Lung (tissue), 13 donors: ENCODE results near the gene SLC6A6. TPM values are rescaled to one million over a fixed set of nuclear protein-coding genes. Genes with fewer than 3 reads are reported as not detected.
A peak's percentile ranks its signal among the peaks of the same experiment; 100 is the strongest.

Experiments
- ATAC-seq: fragments of 200-7000 bp; cut with Tn5 transposase; one replicate; pipeline ENCODE4 v1.9.1; 2020; ENCODE audit warnings: moderate number of reproducible peaks; ENCODE audit not compliant: insufficient read depth, low FRiP score
- DNase-seq, 3 donors: peaks; one replicate each; pipeline ENCODE4 v3.0.0-alpha.2; 2013 to 2017
- H3K27ac ChIP-seq, 2 donors: one replicate each; pipeline ENCODE4 v1.5.1; 2013; ENCODE audit warnings: mild to moderate bottlenecking in 2 of 2, moderate library complexity in 2 of 2, control low read depth in 1 of 2, inconsistent platforms in 1 of 2, low read depth in 1 of 2, low read length in 1 of 2
- H3K27me3 ChIP-seq, 3 donors: one replicate each; pipeline ENCODE4 v1.5.1; 2013; ENCODE audit warnings: low read length in 2 of 3; ENCODE audit not compliant: control insufficient read depth in 3 of 3, insufficient read depth in 3 of 3
- H3K36me3 ChIP-seq, 4 donors: one replicate each; pipeline ENCODE4 v1.5.1; 2013; ENCODE audit warnings: low read length in 4 of 4, mild to moderate bottlenecking in 1 of 4, moderate library complexity in 1 of 4; ENCODE audit not compliant: control insufficient read depth in 4 of 4, insufficient read depth in 4 of 4
- H3K4me1 ChIP-seq, 5 donors: one replicate each; pipeline ENCODE4 v1.5.1; 2013; ENCODE audit warnings: low read length in 5 of 5, mild to moderate bottlenecking in 2 of 5, moderate library complexity in 1 of 5; ENCODE audit not compliant: control insufficient read depth in 5 of 5, insufficient read depth in 5 of 5
- H3K4me3 ChIP-seq: one replicate; pipeline ENCODE4 v1.5.1; 2013; ENCODE audit warnings: mild to moderate bottlenecking, control low read depth, moderate library complexity
- H3K9ac ChIP-seq, 2 donors: one replicate each; pipeline ENCODE4 v1.5.1; 2013; ENCODE audit warnings: low read length in 2 of 2, control low read depth in 1 of 2; ENCODE audit not compliant: insufficient read depth in 1 of 2
- H3K9me3 ChIP-seq, 4 donors: one replicate each; pipeline ENCODE4 v1.5.1; 2013; ENCODE audit warnings: low read length in 3 of 4, mild to moderate bottlenecking in 1 of 4, moderate library complexity in 1 of 4; ENCODE audit not compliant: control insufficient read depth in 4 of 4, insufficient read depth in 3 of 4
- CTCF ChIP-seq: IDR thresholded peaks from 2 replicates; pipeline ENCODE4 v1.5.1; 2012; ENCODE audit warnings: mild to moderate bottlenecking; ENCODE audit errors: control extremely low read depth, extremely low read depth
- WGBS, 2 donors: extraction: QIAGEN DNeasy Blood & Tissue Kit; methylation state at CpG; one replicate each; pipeline ENCODE4 v1.1.7; 2013; 5-methylcytosine and 5-hydroxymethylcytosine counted together
- polyA plus RNA-seq, 2 donors: library from polyadenylated mRNA; stranded (reverse); fragments of 200-250 nt; gene quantifications; one replicate each; pipeline ENCODE4 v1.2.1, GENCODE V29; 2013
- small RNA-seq: library from RNA; depleted of rRNA; stranded (forward); fragments of <200 nt; gene quantifications from one replicate; pipeline ENCODE3, GENCODE V24; 2014; ENCODE audit warnings: low replicate concordance
- total RNA-seq, 2 donors: library from RNA; depleted of rRNA in 1 of 2; stranded (reverse); fragments of >200 nt in 1 of 2; gene quantifications; one replicate each; pipeline ENCODE4 v1.2.1, GENCODE V29; 2014 to 2021
- donor health status: control.
- donor health status: control.
- donor health status: Bipolar disorder and iron deficiency.
- donor health status: healthy.
- donor health status: DM: yes; HTN: yes; CAD: no.

SLC6A6 gene
- total and polyA plus RNA-seq, 4 donors, result 16.1 to 96.3 (median 57.4) TPM

GRCh38 chr3:14536837-14537589, 134.6 kb downstream of the SLC6A6 start:
- no peak overlapping the region for H3K4me3 ChIP-seq
- no peaks in the 10 kb centered on the region for H3K9me3 ChIP-seq
- WGBS, 2 donors, result 93 to 95% methylated on average over 12 of the region's 12 CpGs
- H3K36me3 ChIP-seq, result no peaks in the 10 kb centered on the region
- DNase-seq, result no peak
- H3K4me1 ChIP-seq, result peaks cover 0 to 33% (median 6%) of the 10 kb centered on the region in 5 donors
- peak overlapping the region in 1 of 2 donors; percentile 17 for H3K27ac ChIP-seq
- no peak for ATAC-seq
- no peak for TF ChIP-seq CTCF
- H3K27me3 ChIP-seq, result no peaks in the 10 kb centered on the region
- H3K9ac ChIP-seq, result no peak overlapping the region

- H3K27me3 ChIP-seq, result no peaks in the 10 kb centered on the region
Observed at GRCh38 chr3:14537590-14538450, 135.4 kb downstream of the SLC6A6 start.

GRCh38 chr3:14538451-14539088, 136.2 kb downstream of the SLC6A6 start:
- Histone ChIP-seq H3K27ac (peak overlapping the region in 1 of 2 donors; percentile 78), H3K4me3 (no peak overlapping the region), H3K27me3 (no peaks in the 10 kb centered on the region), H3K9ac (no peak overlapping the region), H3K9me3 (no peaks in the 10 kb centered on the region), H3K36me3 (no peaks in the 10 kb centered on the region), H3K4me1 (peaks cover 0 to 22% (median under 1%) of the 10 kb centered on the region in 5 donors)
- no peak for TF ChIP-seq CTCF
- no peak for ATAC-seq
- no peak for DNase-seq
- 81 to 90% methylated on average over 3 of the region's 3 CpGs for WGBS, 2 donors

More at GRCh38 chr3:14537590-14538450, 135.4 kb downstream of the SLC6A6 start:
- peak overlapping the region in 1 of 2 donors; percentile 17 for H3K27ac ChIP-seq
- no peak overlapping the region for H3K9ac ChIP-seq
- no peaks in the 10 kb centered on the region for H3K36me3 ChIP-seq
- H3K9me3 ChIP-seq, result no peaks in the 10 kb centered on the region
- 93 to 94% methylated on average over 10 of the region's 10 CpGs for WGBS, 2 donors
- DNase-seq (no peak), ATAC-seq (no peak)
- H3K4me1 ChIP-seq, result peaks cover 0 to 30% (median 6%) of the 10 kb centered on the region in 5 donors
- no peak for TF ChIP-seq CTCF
- H3K4me3 ChIP-seq, result no peak overlapping the region

Small RNA genes within 50 kb of the gene (small RNA-seq; reads per million reads assigned to genes)
- gene RNA5SP124 (not detected), gene RNU6-905P (not detected)

Other genes with a start within 250 kb of the SLC6A6 start
- 10 to 100 TPM; 27.7 to 31.9 TPM for gene XPC, start 224.0 kb upstream of the SLC6A6 start, total RNA-seq
- 10 to 100 TPM; 16.4 to 19.7 TPM for gene XPC, start 224.0 kb upstream of the SLC6A6 start, polyA plus RNA-seq
- gene LSM3, start 223.8 kb upstream of the SLC6A6 start, total RNA-seq, result 10 to 100 TPM in 1 of 2 donors, 1 to 10 TPM in 1; 6.4 to 10.3 TPM
- gene LSM3, start 223.8 kb upstream of the SLC6A6 start, polyA plus RNA-seq, result 1 to 10 TPM; 9.8 to 9.9 TPM
- gene GRIP2, start 137.7 kb downstream of the SLC6A6 start, total RNA-seq, result 1 to 10 TPM; 1.1 to 1.2 TPM
- gene GRIP2, start 137.7 kb downstream of the SLC6A6 start, polyA plus RNA-seq, result under 1 TPM; 0.05 to 0.20 TPM
- gene CCDC174, start 249.2 kb downstream of the SLC6A6 start, total RNA-seq, result 10 to 100 TPM; 17.1 to 25.0 TPM
- gene CCDC174, start 249.2 kb downstream of the SLC6A6 start, polyA plus RNA-seq, result 10 to 100 TPM; 11.7 to 22.3 TPM